GM19035 (cell line): ENCODE data around the gene PFKFB2.
A peak's percentile ranks its signal among the peaks of the same experiment; 100 is the strongest.

Experiments used
- ATAC-seq: cut with Tn5 transposase; IDR thresholded peaks from one replicate; pipeline ENCODE4 v1.9.1; 2021; ENCODE audit not compliant: unreplicated experiment

The PFKFB2 gene

GRCh38 chr1:207063014-207063413 lies 9.9 kb downstream of the PFKFB2 start:
- ATAC-seq: no peak

GRCh38 chr1:207064561-207064960 lies 11.5 kb downstream of the PFKFB2 start:
- no peak for ATAC-seq

GRCh38 chr1:207067185-207067584 lies 14.1 kb downstream of the PFKFB2 start:
- ATAC-seq: no peak

GRCh38 chr1:207067665-207068064 lies 14.6 kb downstream of the PFKFB2 start:
- ATAC-seq: no peak

- no peak for ATAC-seq
Observed at GRCh38 chr1:207069061-207069460, 16.0 kb downstream of the PFKFB2 start.

- ATAC-seq: no peak
Observed at GRCh38 chr1:207069858-207070506, 16.9 kb downstream of the PFKFB2 start.

GRCh38 chr1:207070811-207071210 lies 17.7 kb downstream of the PFKFB2 start:
- ATAC-seq: no peak

- no peak for ATAC-seq
Observed at GRCh38 chr1:207071426-207071825, 18.4 kb downstream of the PFKFB2 start.

- no peak for ATAC-seq
Observed at GRCh38 chr1:207072233-207072632, 19.2 kb downstream of the PFKFB2 start.

- ATAC-seq: no peak
Observed at GRCh38 chr1:207073906-207074820, 21.1 kb downstream of the PFKFB2 start.

- no peak for ATAC-seq
Observed at GRCh38 chr1:207076181-207076955, 23.3 kb downstream of the PFKFB2 start.

- no peak for ATAC-seq
Observed at GRCh38 chr1:207077012-207077411, 23.9 kb downstream of the PFKFB2 start.

GRCh38 chr1:207077470-207078377 lies 24.6 kb downstream of the PFKFB2 start:
- ATAC-seq: peak; percentile 65

- ATAC-seq: no peak
Observed at GRCh38 chr1:207078578-207079132, 25.6 kb downstream of the PFKFB2 start.

- no peak for ATAC-seq
Observed at GRCh38 chr1:207079706-207080241, 26.7 kb downstream of the PFKFB2 start.

- no peak for ATAC-seq
Observed at GRCh38 chr1:207081088-207081487, 28.0 kb downstream of the PFKFB2 start.

- no peak for ATAC-seq
Observed at GRCh38 chr1:207081806-207082205, 28.7 kb downstream of the PFKFB2 start.

GRCh38 chr1:207084232-207084631 lies 31.2 kb downstream of the PFKFB2 start:
- no peak for ATAC-seq

GRCh38 chr1:207084701-207085180 lies 31.7 kb downstream of the PFKFB2 start:
- peak; percentile 72 for ATAC-seq

GRCh38 chr1:207085887-207086286 lies 32.8 kb downstream of the PFKFB2 start:
- no peak for ATAC-seq
